Measurements from ENCODE around the gene TRAF3IP1. TPM values are rescaled to one million over a fixed set of nuclear protein-coding genes. Genes with fewer than 3 reads are reported as not detected.

TRAF3IP1 gene
- total and polyA plus RNA-seq, 2 of the 13 experiments (the other 11 are each of a cell fraction or from before 2014, with no cell fraction given): 4.1 to 12.9 TPM

DNA sequence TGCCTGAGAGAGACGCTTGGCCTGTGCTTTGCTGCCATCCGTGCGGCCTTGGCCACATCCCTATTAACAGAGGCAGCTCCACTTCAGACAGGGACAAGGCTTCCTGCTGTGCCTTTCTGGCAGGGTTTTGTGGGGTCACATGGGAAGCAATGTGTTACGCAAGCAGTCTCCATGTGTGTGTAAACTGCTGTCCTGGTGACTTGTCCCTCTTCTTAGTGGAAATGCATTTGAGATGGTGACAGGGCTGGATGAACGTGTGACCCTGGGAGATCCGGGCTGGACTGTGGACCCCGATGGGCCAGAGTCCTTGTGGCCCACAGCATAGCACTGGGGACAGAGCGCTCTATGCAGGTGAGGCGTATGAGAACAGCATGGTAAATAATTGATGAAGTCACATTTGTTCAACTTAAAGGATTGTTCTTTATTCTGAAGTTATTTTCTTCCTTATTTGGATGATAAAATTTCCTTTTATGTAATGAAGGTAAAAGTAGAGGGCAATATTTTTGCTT lies 129.6 kb downstream of the TRAF3IP1 start (continued):
- TF ChIP-seq MNT (IDR thresholded peaks at IDR 0.05): peak; percentile 95
- TF ChIP-seq, protein P1, sequence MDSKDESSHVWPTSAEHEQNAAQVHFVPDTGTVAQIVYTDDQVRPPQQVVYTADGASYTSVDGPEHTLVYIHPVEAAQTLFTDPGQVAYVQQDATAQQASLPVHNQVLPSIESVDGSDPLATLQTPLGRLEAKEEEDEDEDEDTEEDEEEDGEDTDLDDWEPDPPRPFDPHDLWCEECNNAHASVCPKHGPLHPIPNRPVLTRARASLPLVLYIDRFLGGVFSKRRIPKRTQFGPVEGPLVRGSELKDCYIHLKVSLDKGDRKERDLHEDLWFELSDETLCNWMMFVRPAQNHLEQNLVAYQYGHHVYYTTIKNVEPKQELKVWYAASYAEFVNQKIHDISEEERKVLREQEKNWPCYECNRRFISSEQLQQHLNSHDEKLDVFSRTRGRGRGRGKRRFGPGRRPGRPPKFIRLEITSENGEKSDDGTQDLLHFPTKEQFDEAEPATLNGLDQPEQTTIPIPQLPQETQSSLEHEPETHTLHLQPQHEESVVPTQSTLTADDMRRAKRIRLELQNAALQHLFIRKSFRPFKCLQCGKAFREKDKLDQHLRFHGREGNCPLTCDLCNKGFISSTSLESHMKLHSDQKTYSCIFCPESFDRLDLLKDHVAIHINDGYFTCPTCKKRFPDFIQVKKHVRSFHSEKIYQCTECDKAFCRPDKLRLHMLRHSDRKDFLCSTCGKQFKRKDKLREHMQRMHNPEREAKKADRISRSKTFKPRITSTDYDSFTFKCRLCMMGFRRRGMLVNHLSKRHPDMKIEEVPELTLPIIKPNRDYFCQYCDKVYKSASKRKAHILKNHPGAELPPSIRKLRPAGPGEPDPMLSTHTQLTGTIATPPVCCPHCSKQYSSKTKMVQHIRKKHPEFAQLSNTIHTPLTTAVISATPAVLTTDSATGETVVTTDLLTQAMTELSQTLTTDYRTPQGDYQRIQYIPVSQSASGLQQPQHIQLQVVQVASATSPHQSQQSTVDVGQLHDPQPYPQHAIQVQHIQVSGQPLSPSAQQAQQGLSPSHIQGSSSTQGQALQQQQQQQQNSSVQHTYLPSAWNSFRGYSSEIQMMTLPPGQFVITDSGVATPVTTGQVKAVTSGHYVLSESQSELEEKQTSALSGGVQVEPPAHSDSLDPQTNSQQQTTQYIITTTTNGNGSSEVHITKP (CRISPR knock-in tag; IDR thresholded peaks at IDR 0.05; ENCODE audit: low read depth): peak; percentile 86
- peak; percentile 82 for TF ChIP-seq CREM (IDR thresholded peaks at IDR 0.05)
- no peak for TF ChIP-seq CREM (CRISPR knock-in tag; IDR thresholded peaks at IDR 0.05)
- peak; percentile 55; the same call in 1 of the 2 replicates for TF ChIP-seq PHF20 (CRISPR knock-in tag; IDR thresholded peaks at IDR 0.05)
- 0 out of 2 replicates have a peak, but pooled peaks have one; percentile 56 for TF ChIP-seq MZF1 (CRISPR knock-in tag; IDR thresholded peaks at IDR 0.05; ENCODE audit: borderline replicate concordance)
- TF ChIP-seq SMARCE1 (IDR thresholded peaks at IDR 0.05; ENCODE audit: borderline replicate concordance): no peak
- peak; percentile 90 for TF ChIP-seq ZNF766 (CRISPR knock-in tag; IDR thresholded peaks at IDR 0.05; ENCODE audit: borderline replicate concordance)
- TF ChIP-seq HHEX (CRISPR knock-in tag; IDR thresholded peaks at IDR 0.05): peak; percentile 69; the same call in 1 of the 2 replicates
- peak; percentile 91; the same call in 1 of the 2 replicates for TF ChIP-seq ZNF816 (CRISPR knock-in tag; IDR thresholded peaks at IDR 0.05; ENCODE audit: borderline replicate concordance)
- TF ChIP-seq BHLHE40 (IDR thresholded peaks at IDR 0.05; ENCODE audit: low read length): peak; percentile 81
- peak; percentile 96 for TF ChIP-seq ZNF350 (CRISPR knock-in tag; IDR thresholded peaks at IDR 0.05; ENCODE audit: borderline replicate concordance, low read depth)
- TF ChIP-seq ZXDC (CRISPR knock-in tag; IDR thresholded peaks at IDR 0.05): no peak
- no peak for TF ChIP-seq ZNF382 (CRISPR knock-in tag; IDR thresholded peaks at IDR 0.05; ENCODE audit: borderline replicate concordance)
- TF ChIP-seq REST (IDR thresholded peaks at IDR 0.05; ENCODE audit: borderline replicate concordance in 1 of 2, low read depth in 1 of 2, low read length in 2 of 2): peak in 1 of 2 experiments; percentile 67; a peak in 1 of 4 replicates
- peak; percentile 86 for TF ChIP-seq KDM3A (CRISPR knock-in tag; IDR thresholded peaks at IDR 0.05; ENCODE audit: low read depth)
- TF ChIP-seq CCDC6 (CRISPR knock-in tag; IDR thresholded peaks at IDR 0.05): peak; percentile 92
- peak; percentile 92 for TF ChIP-seq ZMYM3 (CRISPR knock-in tag; IDR thresholded peaks at IDR 0.05)
- TF ChIP-seq TAF15 (IDR thresholded peaks at IDR 0.05; ENCODE audit: low read depth, low read length, poor library complexity, severe bottlenecking): no peak
